ENCODE results near the gene SLC22A23. TPM values are rescaled to one million over a fixed set of nuclear protein-coding genes. Genes with fewer than 3 reads are reported as not detected.

The SLC22A23 gene
- total RNA-seq, 2 experiments from 2014 or later, result 0.23 to 0.24 TPM

- CTCF ChIA-PET, result interaction anchor here (1.2 kb wide), 1 partner anchor 13 kb away, joined by 3 read pairs; no protein-coding TSS in a partner anchor
- DNase-seq (no peak), ATAC-seq (no peak)
- peaks cover 22% of the 10 kb centered on the region for H3K27me3 Mint-ChIP-seq (ENCODE audit: low read depth)
- POLR2A ChIA-PET, result no interaction called here
- H3K4me3 Mint-ChIP-seq, result no peak overlapping the region
- no peaks in the 10 kb centered on the region for H3K9me3 Mint-ChIP-seq (ENCODE audit: insufficient read depth)
- H3K4me1 Mint-ChIP-seq (ENCODE audit: low read depth), result no peaks in the 10 kb centered on the region
- no peak overlapping the region for H3K27ac Mint-ChIP-seq
- H3K36me3 Mint-ChIP-seq (ENCODE audit: low read depth), result no peaks in the 10 kb centered on the region
These were observed 33.2 kb downstream of the SLC22A23 start for GRCh38 chr6:3423439-3424184.

- Mint-ChIP-seq H3K27me3 (ENCODE audit: low read depth) (peaks cover 19% of the 10 kb centered on the region), H3K4me1 (ENCODE audit: low read depth) (no peaks in the 10 kb centered on the region), H3K36me3 (ENCODE audit: low read depth) (no peaks in the 10 kb centered on the region), H3K9me3 (ENCODE audit: insufficient read depth) (no peaks in the 10 kb centered on the region), H3K4me3 (no peak overlapping the region), H3K27ac (no peak overlapping the region)
- ATAC-seq (no peak), DNase-seq (no peak)
- ChIA-PET POLR2A (no interaction called here), CTCF (interaction anchor here (1.2 kb wide), 1 partner anchor 12 kb away, joined by 3 read pairs; no protein-coding TSS in a partner anchor)
These were observed 34.3 kb downstream of the SLC22A23 start for GRCh38 chr6:3422435-3423070.

GRCh38 chr6:3421791-3422434 is 34.9 kb downstream of the SLC22A23 start:
- Mint-ChIP-seq H3K36me3 (ENCODE audit: low read depth) (no peaks in the 10 kb centered on the region), H3K9me3 (ENCODE audit: insufficient read depth) (no peaks in the 10 kb centered on the region), H3K4me3 (no peak overlapping the region), H3K27ac (no peak overlapping the region), H3K4me1 (ENCODE audit: low read depth) (no peaks in the 10 kb centered on the region), H3K27me3 (ENCODE audit: low read depth) (peaks cover 19% of the 10 kb centered on the region)
- ChIA-PET POLR2A (no interaction called here), CTCF (interaction anchor here (1.2 kb wide), 1 partner anchor 11 kb away, joined by 3 read pairs; no protein-coding TSS in a partner anchor)
- ATAC-seq (no peak), DNase-seq (no peak)

GRCh38 chr6:3421143-3421542 is 35.7 kb downstream of the SLC22A23 start:
- Mint-ChIP-seq H3K27ac (no peak overlapping the region), H3K4me3 (no peak overlapping the region), H3K9me3 (ENCODE audit: insufficient read depth) (no peaks in the 10 kb centered on the region), H3K27me3 (ENCODE audit: low read depth) (peaks cover 19% of the 10 kb centered on the region), H3K36me3 (ENCODE audit: low read depth) (no peaks in the 10 kb centered on the region), H3K4me1 (ENCODE audit: low read depth) (no peaks in the 10 kb centered on the region)
- ChIA-PET CTCF (no interaction called here), POLR2A (no interaction called here)
- DNase-seq (no peak), ATAC-seq (no peak)

- CTCF ChIA-PET, result interaction anchor here (0.9 kb wide), 1 partner anchor 9 kb away, joined by 5 read pairs; no protein-coding TSS in a partner anchor
- Mint-ChIP-seq H3K27ac (no peak overlapping the region), H3K9me3 (ENCODE audit: insufficient read depth) (no peaks in the 10 kb centered on the region), H3K27me3 (ENCODE audit: low read depth) (peaks cover 19% of the 10 kb centered on the region), H3K36me3 (ENCODE audit: low read depth) (no peaks in the 10 kb centered on the region), H3K4me3 (no peak overlapping the region), H3K4me1 (ENCODE audit: low read depth) (peaks cover 2% of the 10 kb centered on the region)
- ATAC-seq (no peak), DNase-seq (no peak)
- POLR2A ChIA-PET, result interaction anchor here (0.7 kb wide), 1 partner anchor 12 kb away, joined by 3 read pairs; no protein-coding TSS in a partner anchor
These were observed 37.1 kb downstream of the SLC22A23 start for GRCh38 chr6:3419624-3420272.

- ATAC-seq (no peak), DNase-seq (no peak)
- Mint-ChIP-seq H3K27ac (no peak overlapping the region), H3K36me3 (ENCODE audit: low read depth) (no peaks in the 10 kb centered on the region), H3K4me1 (ENCODE audit: low read depth) (peaks cover 7% of the 10 kb centered on the region), H3K4me3 (no peak overlapping the region), H3K9me3 (ENCODE audit: insufficient read depth) (no peaks in the 10 kb centered on the region), H3K27me3 (ENCODE audit: low read depth) (peaks cover 16% of the 10 kb centered on the region)
- ChIA-PET CTCF (no interaction called here), POLR2A (no interaction called here)
These were observed 38.3 kb downstream of the SLC22A23 start for GRCh38 chr6:3418496-3419060.

- ATAC-seq (no peak), DNase-seq (no peak)
- ChIA-PET CTCF (no interaction called here), POLR2A (no interaction called here)
- Mint-ChIP-seq H3K27ac (no peak overlapping the region), H3K4me3 (no peak overlapping the region), H3K9me3 (ENCODE audit: insufficient read depth) (no peaks in the 10 kb centered on the region), H3K27me3 (ENCODE audit: low read depth) (peaks cover 7% of the 10 kb centered on the region), H3K4me1 (ENCODE audit: low read depth) (peaks cover 7% of the 10 kb centered on the region), H3K36me3 (ENCODE audit: low read depth) (no peaks in the 10 kb centered on the region)
These were observed 39.4 kb downstream of the SLC22A23 start for GRCh38 chr6:3417473-3417872.

GRCh38 chr6:3415490-3415889 is 41.4 kb downstream of the SLC22A23 start:
- ChIA-PET CTCF (interaction anchor here (2.9 kb wide), 1 partner anchor 317 kb away, joined by 12 read pairs; no protein-coding TSS in a partner anchor), POLR2A (interaction anchor here (0.6 to 1.3 kb wide), 2 partner anchors 275 to 317 kb away, joined by 3 to 4 read pairs; no protein-coding TSS in a partner anchor)
- Mint-ChIP-seq H3K27ac (no peak overlapping the region), H3K4me1 (ENCODE audit: low read depth) (peaks cover 11% of the 10 kb centered on the region), H3K4me3 (no peak overlapping the region), H3K36me3 (ENCODE audit: low read depth) (no peaks in the 10 kb centered on the region), H3K9me3 (ENCODE audit: insufficient read depth) (no peaks in the 10 kb centered on the region), H3K27me3 (ENCODE audit: low read depth) (no peaks in the 10 kb centered on the region)
- ATAC-seq (no peak), DNase-seq (no peak)

GRCh38 chr6:3415082-3415453 is 41.8 kb downstream of the SLC22A23 start:
- POLR2A ChIA-PET, result interaction anchor here (1.3 kb wide), 1 partner anchor 317 kb away, joined by 3 read pairs; no protein-coding TSS in a partner anchor
- DNase-seq (no peak), ATAC-seq (no peak)
- no peaks in the 10 kb centered on the region for H3K9me3 Mint-ChIP-seq (ENCODE audit: insufficient read depth)
- no peak overlapping the region for H3K4me3 Mint-ChIP-seq
- H3K27ac Mint-ChIP-seq, result no peak overlapping the region
- peaks cover 11% of the 10 kb centered on the region for H3K4me1 Mint-ChIP-seq (ENCODE audit: low read depth)
- CTCF ChIA-PET, result interaction anchor here (2.9 kb wide), 1 partner anchor 317 kb away, joined by 12 read pairs; no protein-coding TSS in a partner anchor
- H3K27me3 Mint-ChIP-seq (ENCODE audit: low read depth), result no peaks in the 10 kb centered on the region
- no peaks in the 10 kb centered on the region for H3K36me3 Mint-ChIP-seq (ENCODE audit: low read depth)

- ChIA-PET CTCF (interaction anchor here (2.9 kb wide), 1 partner anchor 318 kb away, joined by 12 read pairs; no protein-coding TSS in a partner anchor), POLR2A (interaction anchor here (1.3 kb wide), 1 partner anchor 318 kb away, joined by 3 read pairs; no protein-coding TSS in a partner anchor)
- Mint-ChIP-seq H3K9me3 (ENCODE audit: insufficient read depth) (no peaks in the 10 kb centered on the region), H3K36me3 (ENCODE audit: low read depth) (no peaks in the 10 kb centered on the region), H3K4me1 (ENCODE audit: low read depth) (peaks cover 11% of the 10 kb centered on the region), H3K27me3 (ENCODE audit: low read depth) (no peaks in the 10 kb centered on the region), H3K27ac (no peak overlapping the region), H3K4me3 (no peak overlapping the region)
- ATAC-seq (no peak), DNase-seq (peak; percentile 24)
These were observed 42.3 kb downstream of the SLC22A23 start for GRCh38 chr6:3414327-3415081.

GRCh38 chr6:3413592-3413991 is 43.3 kb downstream of the SLC22A23 start:
- H3K9me3 Mint-ChIP-seq (ENCODE audit: insufficient read depth), result no peaks in the 10 kb centered on the region
- H3K36me3 Mint-ChIP-seq (ENCODE audit: low read depth), result no peaks in the 10 kb centered on the region
- H3K27me3 Mint-ChIP-seq (ENCODE audit: low read depth), result no peaks in the 10 kb centered on the region
- peaks cover 11% of the 10 kb centered on the region for H3K4me1 Mint-ChIP-seq (ENCODE audit: low read depth)
- H3K27ac Mint-ChIP-seq, result no peak overlapping the region
- ChIA-PET POLR2A (no interaction called here), CTCF (interaction anchor here (2.9 kb wide), 1 partner anchor 319 kb away, joined by 12 read pairs; no protein-coding TSS in a partner anchor)
- DNase-seq, result no peak
- ATAC-seq, result no peak
- H3K4me3 Mint-ChIP-seq, result no peak overlapping the region

All from activated CD8-positive, alpha-beta T cell treated with anti-CD3 and anti-CD28 coated beads, Interleukin-2, amount 10 ng/mL, durations not matched to agents 7 days and 5 days (primary cell).